ENCODE results near the gene ZNF519. TPM values are rescaled to one million over a fixed set of nuclear protein-coding genes. Genes with fewer than 3 reads are reported as not detected.
A peak's percentile ranks its signal among the peaks of the same experiment; 100 is the strongest.
"Not testable (repeated sequence)": the region's sequence is repeated elsewhere in the genome, so short reads cannot be mapped to it uniquely, and the experiment has no call there.

Gene ZNF519
- total and polyA plus RNA-seq, 7 donors, result 0.25 to 3.2 (median 1.1) TPM

- no peak for ATAC-seq
- intact Hi-C loops (cut with DNase I), result no loop called here
- no peak for TF ChIP-seq CTCF (IDR thresholded peaks at IDR 0.05)
- H3K4me1 ChIP-seq, result no peaks in the 10 kb centered on the region
- peak in 1 of 2 donors; percentile 28 for DNase-seq
- H3K4me3 ChIP-seq, result no peak overlapping the region
- WGBS, 3 donors, result 66 to 84% (median 71%) methylated on average over 6 of the region's 6 CpGs
- H3K9me3 ChIP-seq, result no peaks in the 10 kb centered on the region
- H3K27me3 ChIP-seq (ENCODE audit: insufficient read depth in 3 of 3, low read length in 2 of 3), result no peaks in the 10 kb centered on the region
- no peaks in the 10 kb centered on the region for H3K36me3 ChIP-seq (ENCODE audit: insufficient read depth in 1 of 2, low read depth in 1 of 2)
- H3K27ac ChIP-seq, result no peak overlapping the region
These were observed 12.3 kb upstream of the ZNF519 start for GRCh38 chr18:14144628-14144895.

GRCh38 chr18:14143871-14144627 lies 11.8 kb upstream of the ZNF519 start:
- ATAC-seq; intact Hi-C loops (cut with DNase I): not testable (repeated sequence)
- WGBS, 3 donors, result 73 to 87% (median 79%) methylated on average over 11 to 16 of the region's 16 CpGs

GRCh38 chr18:14143396-14143795 lies 11.2 kb upstream of the ZNF519 start:
- ATAC-seq; intact Hi-C loops (cut with DNase I); DNase-seq; H3K27ac ChIP-seq; H3K27me3 ChIP-seq (ENCODE audit: insufficient read depth in 3 of 3, low read length in 2 of 3); H3K4me3 ChIP-seq; H3K36me3 ChIP-seq (ENCODE audit: insufficient read depth in 1 of 2, low read depth in 1 of 2); H3K4me1 ChIP-seq; H3K9me3 ChIP-seq: not testable (repeated sequence)
- 86 to 91% (median 88%) methylated on average over 15 of the region's 17 CpGs for WGBS, 3 donors

More at GRCh38 chr18:14143871-14144627, 11.8 kb upstream of the ZNF519 start:
- H3K9me3 ChIP-seq; H3K36me3 ChIP-seq (ENCODE audit: insufficient read depth in 1 of 2, low read depth in 1 of 2); H3K27ac ChIP-seq; H3K27me3 ChIP-seq (ENCODE audit: insufficient read depth in 3 of 3, low read length in 2 of 3); H3K4me1 ChIP-seq; H3K4me3 ChIP-seq: not testable (repeated sequence)
- peak in 1 of 2 donors; percentile 36 for DNase-seq

GRCh38 chr18:14142177-14142576 lies 9.9 kb upstream of the ZNF519 start:
- intact Hi-C loops (cut with DNase I); H3K9me3 ChIP-seq; H3K36me3 ChIP-seq (ENCODE audit: insufficient read depth in 1 of 2, low read depth in 1 of 2); H3K27me3 ChIP-seq (ENCODE audit: insufficient read depth in 3 of 3, low read length in 2 of 3); H3K4me1 ChIP-seq; H3K27ac ChIP-seq; ATAC-seq; DNase-seq; H3K4me3 ChIP-seq: not testable (repeated sequence)
- 82 to 95% (median 83%) methylated on average over 4 to 9 of the region's 9 CpGs for WGBS, 3 donors

GRCh38 chr18:14139583-14139982 lies 7.3 kb upstream of the ZNF519 start:
- H3K27ac ChIP-seq; H3K36me3 ChIP-seq (ENCODE audit: insufficient read depth in 1 of 2, low read depth in 1 of 2); H3K4me3 ChIP-seq; intact Hi-C loops (cut with DNase I); DNase-seq; H3K27me3 ChIP-seq (ENCODE audit: insufficient read depth in 3 of 3, low read length in 2 of 3); ATAC-seq; H3K9me3 ChIP-seq; H3K4me1 ChIP-seq: not testable (repeated sequence)
- 71 to 82% (median 80%) methylated on average over 2 of the region's 2 CpGs for WGBS, 3 donors

- H3K36me3 ChIP-seq (ENCODE audit: insufficient read depth in 1 of 2, low read depth in 1 of 2); H3K27ac ChIP-seq; DNase-seq; H3K4me3 ChIP-seq; intact Hi-C loops (cut with DNase I); H3K27me3 ChIP-seq (ENCODE audit: insufficient read depth in 3 of 3, low read length in 2 of 3); ATAC-seq; H3K9me3 ChIP-seq; H3K4me1 ChIP-seq: not testable (repeated sequence)
- WGBS, 3 donors, result 75 to 77% (median 75%) methylated on average over 4 of the region's 4 CpGs
These were observed 5.7 kb upstream of the ZNF519 start for GRCh38 chr18:14137971-14138370.

GRCh38 chr18:14131696-14132270 lies 452 bp downstream of the ZNF519 start:
- 0 to 2% (median 1%) methylated on average over 15 to 22 of the region's 27 CpGs for WGBS, 3 donors
- H3K27me3 ChIP-seq (ENCODE audit: insufficient read depth in 3 of 3, low read length in 2 of 3); intact Hi-C loops (cut with DNase I); H3K4me1 ChIP-seq; H3K9me3 ChIP-seq; DNase-seq; H3K36me3 ChIP-seq (ENCODE audit: insufficient read depth in 1 of 2, low read depth in 1 of 2): not testable (repeated sequence)
- Histone ChIP-seq H3K27ac (peak overlapping the region; percentile 38), H3K4me3 (peak overlapping the region; percentile 70)
- ATAC-seq, result peak; percentile 21 to 71 (median 50)

- WGBS, 3 donors, result 35 to 58% (median 44%) methylated on average over 2 of the region's 3 CpGs
- H3K27ac ChIP-seq; H3K4me1 ChIP-seq; intact Hi-C loops (cut with DNase I); DNase-seq; H3K9me3 ChIP-seq; H3K36me3 ChIP-seq (ENCODE audit: insufficient read depth in 1 of 2, low read depth in 1 of 2); ATAC-seq; H3K27me3 ChIP-seq (ENCODE audit: insufficient read depth in 3 of 3, low read length in 2 of 3); H3K4me3 ChIP-seq: not testable (repeated sequence)
These were observed 1.4 kb downstream of the ZNF519 start for GRCh38 chr18:14130804-14131203.
